RWPE2 (cell line): ENCODE data around the gene BPIFB4.

ENCODE experiments used
- ATAC-seq: fragments of 200-7000 bp; cut with Tn5 transposase; 3 replicates; pipeline ENCODE4 v1.9.1; 2021; ENCODE audit warnings: low read depth
- DNase-seq: peaks from one replicate; pipeline ENCODE4 v3.0.0-alpha.2; 2020; ENCODE audit warnings: low spot score
- H3K27ac ChIP-seq: fragments of 450-650 bp; 2 replicates; pipeline ENCODE4 v1.5.1; 2017; ENCODE audit warnings: mild to moderate bottlenecking; ENCODE audit not compliant: poor library complexity, severe bottlenecking
- H3K27me3 ChIP-seq: fragments of 250-450 bp; sonication (Bioruptor Pico); 2 replicates; pipeline ENCODE4 v1.5.1; 2021; ENCODE audit warnings: mild to moderate bottlenecking, moderate library complexity; ENCODE audit not compliant: insufficient read depth, poor library complexity, severe bottlenecking
- H3K36me3 ChIP-seq: fragments of 250-450 bp; sonication (Bioruptor Pico); 2 replicates; pipeline ENCODE4 v1.5.1; 2020; ENCODE audit warnings: low read depth, mild to moderate bottlenecking, moderate library complexity
- H3K4me1 ChIP-seq: fragments of 250-450 bp; sonication (Bioruptor Pico); 2 replicates; pipeline ENCODE4 v1.5.1; 2021; ENCODE audit warnings: mild to moderate bottlenecking, moderate library complexity; ENCODE audit not compliant: insufficient read depth, poor library complexity, severe bottlenecking
- H3K4me3 ChIP-seq: fragments of 250-450 bp; sonication (Bioruptor Pico); 2 replicates; pipeline ENCODE4 v1.5.1; 2021; ENCODE audit warnings: mild to moderate bottlenecking, moderate library complexity; ENCODE audit not compliant: severe bottlenecking
- H3K9me3 ChIP-seq: fragments of 250-450 bp; sonication (Bioruptor Pico); 2 replicates; pipeline ENCODE4 v1.5.1; 2021; ENCODE audit warnings: mild to moderate bottlenecking, moderate library complexity; ENCODE audit not compliant: severe bottlenecking
- TF ChIP-seq, protein P1 (sequence below): fragments of 450-650 bp; IDR thresholded peaks from one replicate; pipeline ENCODE4 v1.5.1; 2017; ENCODE audit warnings: mild to moderate bottlenecking, moderate library complexity; ENCODE audit not compliant: poor library complexity, severe bottlenecking

BPIFB4 gene

DNA sequence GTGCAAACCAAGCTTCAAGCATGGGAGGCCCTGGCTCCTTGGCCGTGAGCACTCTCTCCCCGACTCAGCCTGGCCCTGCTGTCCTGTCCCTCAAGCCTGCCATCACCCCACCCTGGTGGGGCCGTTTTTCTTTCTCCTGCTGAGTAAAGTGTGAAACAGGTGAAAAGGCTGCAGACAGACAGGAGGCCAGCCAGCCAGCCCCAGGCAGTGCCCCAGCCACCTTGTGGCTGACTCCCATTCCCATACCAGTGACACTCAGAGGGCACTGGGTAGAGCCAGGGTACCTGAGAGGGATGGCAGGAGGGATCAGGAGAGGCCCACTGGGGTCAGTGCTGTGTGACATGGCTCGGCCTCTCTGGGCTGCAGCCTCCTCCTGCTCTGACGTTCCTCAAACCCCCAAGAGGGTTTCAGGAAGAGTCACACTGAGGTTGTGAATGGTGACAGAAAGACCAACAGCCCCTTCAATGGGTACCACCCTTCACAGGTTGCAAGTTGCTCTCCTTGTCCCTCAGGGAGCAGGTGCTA, 52.6 kb downstream of the BPIFB4 start:
- peaks cover 19% of the 10 kb centered on the region for H3K4me1 ChIP-seq
- no peaks in the 10 kb centered on the region for H3K36me3 ChIP-seq
- DNase-seq (no peak), ATAC-seq (no peak)
- H3K27me3 ChIP-seq: no peaks in the 10 kb centered on the region
- H3K4me3 ChIP-seq: no peak overlapping the region
- TF ChIP-seq, protein P1, sequence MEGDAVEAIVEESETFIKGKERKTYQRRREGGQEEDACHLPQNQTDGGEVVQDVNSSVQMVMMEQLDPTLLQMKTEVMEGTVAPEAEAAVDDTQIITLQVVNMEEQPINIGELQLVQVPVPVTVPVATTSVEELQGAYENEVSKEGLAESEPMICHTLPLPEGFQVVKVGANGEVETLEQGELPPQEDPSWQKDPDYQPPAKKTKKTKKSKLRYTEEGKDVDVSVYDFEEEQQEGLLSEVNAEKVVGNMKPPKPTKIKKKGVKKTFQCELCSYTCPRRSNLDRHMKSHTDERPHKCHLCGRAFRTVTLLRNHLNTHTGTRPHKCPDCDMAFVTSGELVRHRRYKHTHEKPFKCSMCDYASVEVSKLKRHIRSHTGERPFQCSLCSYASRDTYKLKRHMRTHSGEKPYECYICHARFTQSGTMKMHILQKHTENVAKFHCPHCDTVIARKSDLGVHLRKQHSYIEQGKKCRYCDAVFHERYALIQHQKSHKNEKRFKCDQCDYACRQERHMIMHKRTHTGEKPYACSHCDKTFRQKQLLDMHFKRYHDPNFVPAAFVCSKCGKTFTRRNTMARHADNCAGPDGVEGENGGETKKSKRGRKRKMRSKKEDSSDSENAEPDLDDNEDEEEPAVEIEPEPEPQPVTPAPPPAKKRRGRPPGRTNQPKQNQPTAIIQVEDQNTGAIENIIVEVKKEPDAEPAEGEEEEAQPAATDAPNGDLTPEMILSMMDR: no peak
- peak overlapping the region; percentile 65 for H3K27ac ChIP-seq
- no peaks in the 10 kb centered on the region for H3K9me3 ChIP-seq

DNA sequence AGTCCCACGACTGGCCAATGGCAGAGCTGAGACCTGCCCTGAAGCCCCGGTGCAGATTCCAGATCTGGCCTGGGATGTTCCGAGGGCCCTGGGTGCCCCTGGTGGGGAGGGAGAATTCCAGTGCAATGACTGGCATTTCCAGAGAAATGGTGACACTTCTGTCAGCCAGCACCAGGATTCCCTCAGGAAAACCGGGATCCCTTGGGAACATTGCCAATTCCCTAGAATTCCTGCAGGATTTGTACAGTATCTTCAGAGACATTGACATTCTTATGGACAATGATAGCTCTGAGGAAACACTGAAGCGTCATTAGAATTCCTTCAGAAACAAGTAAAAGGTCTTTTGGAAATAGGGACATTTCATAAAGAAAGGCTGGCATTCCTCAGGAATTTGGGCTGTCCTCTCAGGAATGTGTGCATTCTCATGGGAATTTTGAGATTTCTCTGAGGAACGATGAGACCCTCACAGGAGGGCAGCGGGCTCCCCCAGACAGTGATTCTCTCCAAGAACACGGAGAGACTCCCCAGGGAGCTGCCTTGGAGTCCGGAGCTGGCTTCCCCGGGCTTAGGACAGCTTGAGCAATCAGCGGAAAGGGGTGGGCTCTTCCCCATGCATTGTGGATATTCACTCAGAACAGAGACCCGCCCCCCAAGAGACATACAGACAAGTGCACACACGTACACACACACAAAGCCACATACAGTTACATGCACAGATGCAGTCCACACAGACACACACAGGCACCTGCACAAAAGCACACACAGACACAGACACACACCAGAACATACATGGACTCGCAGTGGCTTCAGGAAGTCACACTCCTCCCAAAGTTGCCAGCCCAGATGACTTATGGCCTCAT, 53.3 kb downstream of the BPIFB4 start:
- DNase-seq (no peak), ATAC-seq (peak; percentile 3; the same call in 2 of the 3 replicates)
- H3K4me1 ChIP-seq: peaks cover 19% of the 10 kb centered on the region
- H3K27ac ChIP-seq: peak overlapping the region; percentile 65
- TF ChIP-seq, protein P1: no peak
- no peak overlapping the region for H3K4me3 ChIP-seq
- H3K27me3 ChIP-seq: no peaks in the 10 kb centered on the region
- no peaks in the 10 kb centered on the region for H3K36me3 ChIP-seq
- no peaks in the 10 kb centered on the region for H3K9me3 ChIP-seq

DNA sequence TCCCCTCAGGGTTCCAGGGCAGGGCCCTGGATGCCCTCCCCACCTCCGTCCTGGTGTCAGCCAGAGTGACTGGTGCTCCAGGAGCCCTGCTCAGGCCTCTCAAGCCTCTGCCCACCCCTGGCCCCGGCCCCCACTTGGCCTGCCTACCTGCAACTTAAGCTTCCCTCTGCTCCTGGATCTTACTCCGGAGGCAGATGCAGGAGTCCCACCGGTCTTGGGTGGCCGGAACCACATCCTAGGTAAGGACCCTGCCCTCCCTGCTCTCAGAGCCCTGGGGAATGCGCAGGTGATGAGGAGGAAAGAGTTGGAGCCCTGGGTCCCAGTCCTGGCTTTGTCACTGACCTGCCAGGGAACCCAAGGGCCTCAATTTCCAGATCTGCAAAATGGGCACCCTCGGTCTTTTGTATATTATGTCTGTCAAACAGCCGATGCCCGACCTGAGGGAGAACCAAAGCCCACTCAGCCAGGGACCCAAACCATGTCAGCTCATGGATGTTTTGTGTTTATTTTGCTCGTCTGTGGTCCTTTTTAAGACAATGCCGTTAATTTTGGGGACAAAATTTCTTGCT, 54.0 kb downstream of the BPIFB4 start:
- TF ChIP-seq, protein P1: no peak
- H3K36me3 ChIP-seq: no peaks in the 10 kb centered on the region
- peaks cover 16% of the 10 kb centered on the region for H3K4me1 ChIP-seq
- no peak overlapping the region for H3K4me3 ChIP-seq
- no peaks in the 10 kb centered on the region for H3K9me3 ChIP-seq
- no peak for ATAC-seq
- H3K27ac ChIP-seq: peak overlapping the region; percentile 65
- no peak for DNase-seq
- H3K27me3 ChIP-seq: no peaks in the 10 kb centered on the region

DNA sequence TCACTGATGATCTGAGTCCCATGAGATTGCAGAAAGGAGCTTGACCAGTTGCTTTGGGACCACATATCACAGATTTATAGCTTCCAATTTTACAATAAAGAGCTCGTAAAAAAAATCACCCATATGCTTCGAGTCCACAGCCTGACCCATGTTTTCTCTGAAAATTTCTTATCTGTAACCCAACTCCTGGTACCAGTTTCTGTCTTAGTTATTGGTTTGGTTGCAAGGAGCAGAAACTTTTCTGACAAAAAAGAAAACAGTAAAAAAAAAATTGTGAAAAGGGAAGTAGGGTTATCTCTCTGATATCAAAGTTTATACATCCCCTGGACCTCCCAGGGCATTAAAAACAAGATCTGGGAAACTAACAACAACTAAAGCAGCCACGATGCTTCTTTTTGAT, 57.8 kb downstream of the BPIFB4 start:
- no peaks in the 10 kb centered on the region for H3K27me3 ChIP-seq
- H3K4me1 ChIP-seq: no peaks in the 10 kb centered on the region
- no peak overlapping the region for H3K27ac ChIP-seq
- no peaks in the 10 kb centered on the region for H3K9me3 ChIP-seq
- DNase-seq: no peak
- ATAC-seq: no peak
- TF ChIP-seq, protein P1: no peak
- no peaks in the 10 kb centered on the region for H3K36me3 ChIP-seq
- H3K4me3 ChIP-seq: no peak overlapping the region

DNA sequence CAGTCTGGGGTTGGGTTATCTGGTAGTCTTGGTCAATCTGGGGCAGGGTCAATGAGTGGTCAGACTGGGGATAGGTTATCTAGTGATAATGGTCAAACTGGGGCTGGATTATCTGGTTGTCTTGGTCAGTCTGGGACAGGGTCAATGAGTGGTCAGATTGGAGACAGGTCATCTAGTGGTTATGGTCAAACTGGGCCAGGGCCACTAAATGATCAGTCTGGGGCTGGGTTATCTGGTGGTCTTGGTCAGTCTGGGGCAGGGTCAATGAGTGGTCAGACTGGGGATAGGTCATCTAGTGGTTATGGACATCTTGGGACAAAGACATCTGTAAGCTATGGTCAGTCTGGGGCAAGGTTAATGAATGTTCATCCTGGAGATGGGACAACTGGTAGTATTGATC, 60.0 kb downstream of the BPIFB4 start:
- ATAC-seq (no peak), DNase-seq (no peak)
- Histone ChIP-seq H3K4me1 (no peaks in the 10 kb centered on the region), H3K4me3 (no peak overlapping the region), H3K27ac (no peak overlapping the region), H3K27me3 (peaks cover 10% of the 10 kb centered on the region), H3K9me3 (no peaks in the 10 kb centered on the region), H3K36me3 (no peaks in the 10 kb centered on the region)
- TF ChIP-seq, protein P1: no peak
